Hematopoietic multipotent progenitor cell treated with erythropoietin and hydrocortisone succinate and interleukin-3 and kit ligand, for 17 days (in vitro differentiated cells): Measurements from ENCODE around the gene BRMS1.
A peak's percentile ranks its signal among the peaks of the same experiment; 100 is the strongest.

Experiments used
- DNase-seq: peaks from one replicate; pipeline ENCODE4 v3.0.0-alpha.2; 2015; ENCODE audit warnings: low spot score

BRMS1 gene

DNA sequence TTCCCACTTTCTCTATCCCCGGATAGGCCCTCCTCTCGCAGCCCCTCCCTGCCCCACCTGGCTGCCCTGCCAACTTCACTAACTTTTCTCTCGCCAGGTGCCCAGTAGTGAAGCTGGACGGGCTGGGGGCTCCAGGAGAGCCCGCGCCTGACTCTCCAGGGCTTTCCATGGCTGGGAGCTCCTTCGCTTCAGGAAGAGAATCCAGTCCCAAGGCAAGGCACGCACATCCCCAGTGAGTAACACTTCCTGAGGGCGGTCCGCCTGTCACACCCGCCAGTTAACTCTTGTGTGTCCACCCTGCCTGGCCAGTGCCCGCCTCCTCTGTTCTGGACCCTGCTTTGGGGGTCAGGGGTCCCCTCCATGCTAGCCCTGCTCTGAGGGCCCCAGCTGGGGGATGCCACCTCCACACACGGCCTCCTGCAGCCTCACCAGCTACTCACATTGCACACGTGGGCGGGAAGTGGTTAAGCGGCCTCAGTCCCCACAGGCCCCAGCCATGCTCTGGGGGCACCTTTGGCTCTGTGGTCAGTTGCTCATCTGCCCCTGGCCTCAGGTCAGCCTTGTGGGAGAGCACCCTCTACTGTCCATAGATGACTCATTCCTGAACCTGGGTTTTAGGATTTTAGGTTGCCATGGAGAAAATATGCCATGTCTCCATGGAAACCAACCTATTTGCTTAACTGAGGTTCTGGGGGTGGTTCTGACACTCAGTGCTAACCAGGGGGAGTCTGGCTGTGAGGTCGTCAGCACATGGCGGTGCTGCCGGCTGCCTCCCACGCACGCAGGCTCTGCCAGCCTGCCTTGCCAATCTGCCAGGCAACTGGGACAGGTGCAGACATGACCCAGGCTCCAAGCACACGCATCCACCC lies 8.4 kb downstream of the BRMS1 start, which contains the start of gene RIN1:
TSS of gene RIN1 (minus strand) at position 201 of the 869 bp plus-strand sequence. CDS start at position 169, 32 bp downstream.
- no peak for DNase-seq

DNA sequence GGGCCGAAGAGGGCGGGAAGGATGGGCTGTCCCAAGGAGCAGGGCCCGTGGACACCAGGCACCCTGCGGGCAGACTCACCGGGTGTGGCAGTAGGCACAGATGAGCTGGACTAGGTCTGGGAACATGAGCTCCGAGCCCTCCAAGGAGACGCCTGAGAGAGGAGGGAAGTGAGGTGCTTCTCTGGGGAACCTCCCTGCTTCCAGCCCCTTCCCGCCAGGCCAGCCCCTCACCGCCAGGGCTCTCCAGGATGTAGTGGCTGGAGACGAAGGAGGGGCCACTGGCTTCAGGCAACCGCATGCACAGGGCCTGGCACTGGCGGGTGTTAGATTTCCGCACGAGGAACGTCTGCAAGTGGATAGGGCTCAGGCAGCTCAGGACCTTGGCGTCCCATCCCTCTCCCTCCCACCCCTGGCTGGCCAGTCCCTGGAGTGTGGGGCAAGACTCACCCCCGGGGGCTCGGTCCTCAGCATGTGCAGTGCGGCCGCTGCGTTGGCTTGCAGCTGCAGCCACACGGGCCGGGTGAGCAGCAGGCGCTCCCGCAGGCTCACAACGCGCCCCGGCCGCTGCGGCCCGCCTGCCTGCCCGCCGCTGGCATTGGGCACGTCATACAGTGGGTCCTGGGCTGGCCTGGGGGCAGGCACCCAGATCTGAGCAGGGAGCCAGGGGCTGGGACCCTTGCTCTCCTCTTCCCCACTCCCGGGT lies 9.2 kb downstream of the BRMS1 start:
- no peak for DNase-seq

DNA sequence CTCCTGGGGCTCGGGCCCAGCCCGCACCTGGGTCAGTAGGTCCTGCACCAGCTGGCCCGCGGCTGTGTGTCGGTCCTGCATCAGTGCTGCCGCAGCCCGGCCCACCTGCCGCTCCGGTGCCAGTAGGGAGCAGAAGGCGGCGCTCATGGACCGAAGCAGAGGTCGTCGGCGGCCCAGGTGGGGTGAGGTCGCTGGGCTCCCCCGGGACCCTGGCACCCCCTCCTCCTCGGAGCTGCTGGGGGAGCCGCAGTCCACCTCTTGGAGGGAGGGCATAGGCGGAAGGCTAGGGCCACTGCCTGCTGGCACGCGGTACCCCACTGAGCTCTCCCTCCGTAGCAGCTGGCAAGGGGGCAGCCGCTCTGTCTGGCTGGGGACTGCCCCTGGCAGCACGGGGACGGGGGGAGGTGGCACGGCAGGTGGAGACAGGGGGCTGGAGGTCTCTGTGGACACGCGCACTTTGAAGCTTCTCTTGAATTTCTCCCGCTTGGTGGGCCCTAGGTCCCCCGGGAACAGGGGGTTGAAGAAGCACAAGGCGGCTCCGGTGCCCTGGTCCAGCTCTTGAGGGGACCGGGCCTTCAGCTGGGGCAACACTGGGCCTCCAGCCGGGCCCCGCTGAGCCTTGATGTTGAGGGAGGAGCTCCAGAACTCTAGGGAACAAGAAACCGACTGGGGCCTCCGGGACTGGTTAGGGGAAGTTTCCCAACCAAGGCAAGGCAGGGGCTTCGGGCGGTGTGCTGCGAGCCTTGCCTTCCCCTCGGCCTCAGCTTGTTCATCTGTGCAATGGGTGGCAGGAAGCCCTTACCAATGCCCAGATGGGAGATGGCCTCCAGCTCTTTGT lies 10.1 kb downstream of the BRMS1 start:
- DNase-seq: no peak

DNA sequence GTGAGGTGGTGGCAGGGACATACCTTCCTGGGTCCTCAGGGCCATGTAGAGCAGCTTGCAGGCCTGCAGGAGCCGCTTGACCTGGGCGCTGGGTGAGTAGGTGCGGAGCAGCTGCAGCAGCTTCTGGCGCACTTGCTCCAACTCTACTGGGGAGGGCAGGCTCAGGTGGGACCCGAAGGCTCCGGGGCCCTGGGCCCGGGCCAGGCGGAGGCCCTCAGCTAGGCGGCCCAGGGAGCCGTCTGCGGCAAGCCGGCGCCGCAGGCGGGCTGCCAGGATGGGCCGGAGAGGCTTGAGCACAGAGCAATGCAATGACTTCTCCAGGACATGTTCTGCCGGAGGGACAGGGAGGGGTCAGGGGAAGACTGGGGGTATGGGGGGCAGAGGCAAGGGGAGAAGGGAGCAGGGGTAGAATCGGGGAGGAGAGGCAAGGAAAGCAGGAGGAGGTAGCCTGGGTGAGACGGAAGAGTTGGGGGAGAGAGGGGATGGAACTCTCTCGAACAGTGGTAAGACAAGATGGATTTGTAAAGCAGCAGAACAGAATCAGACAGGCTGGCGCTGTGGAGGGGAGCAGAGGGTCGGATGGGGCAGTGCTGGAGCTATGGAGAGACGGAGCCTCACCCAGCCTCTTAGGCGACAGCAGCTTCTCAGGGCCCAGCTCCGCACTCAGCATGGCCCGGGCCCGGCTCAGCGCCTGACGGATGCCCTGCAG lies 10.9 kb downstream of the BRMS1 start:
- DNase-seq: no peak

- DNase-seq: no peak
Observed at GRCh38 chr11:66333220-66333877, 11.6 kb downstream of the BRMS1 start.

DNA sequence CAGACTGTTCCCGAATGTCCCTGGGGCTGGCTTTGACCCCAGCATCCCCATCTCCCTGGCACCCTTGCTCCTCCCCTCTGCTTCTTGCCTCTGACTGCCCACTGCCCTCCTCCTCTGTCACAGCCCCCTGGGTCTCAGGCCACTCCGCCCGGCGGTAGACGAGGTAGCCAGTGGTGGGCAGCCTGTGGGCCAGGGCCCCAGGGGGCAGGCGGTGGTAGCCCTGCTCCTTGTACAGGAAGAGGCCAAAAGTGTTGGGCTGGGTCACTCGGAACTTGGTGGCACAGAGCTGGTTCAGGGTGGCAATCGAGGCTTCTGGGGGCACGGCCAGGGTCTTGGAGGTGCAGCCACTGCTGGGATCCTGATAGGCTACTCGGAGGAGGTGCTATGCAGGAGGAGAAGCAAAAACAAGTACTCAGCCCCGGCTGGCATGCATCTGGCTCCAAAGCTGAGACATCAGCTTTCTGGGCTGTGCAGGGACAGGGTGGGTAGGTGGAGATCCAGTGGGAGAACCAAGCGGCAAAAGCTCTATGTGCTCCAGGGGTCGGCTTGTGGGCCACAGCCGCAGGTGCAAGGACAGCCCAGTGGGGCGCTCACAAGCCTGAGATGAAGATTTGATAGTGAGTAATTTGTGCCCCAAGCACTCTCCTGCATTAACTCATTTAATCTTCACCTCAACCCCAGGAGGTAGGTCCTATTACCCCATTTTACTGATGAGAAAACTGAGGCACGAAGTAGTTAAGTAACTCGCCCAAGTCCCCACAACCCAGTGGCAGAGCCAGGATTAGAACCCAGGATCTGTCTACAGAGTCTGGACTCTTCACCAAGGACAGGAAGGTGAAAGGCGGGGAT lies 12.3 kb downstream of the BRMS1 start:
- no peak for DNase-seq

GRCh38 chr11:66331542-66332370 lies 13.1 kb downstream of the BRMS1 start:
- DNase-seq: no peak

GRCh38 chr11:66330931-66331330 lies 14.0 kb downstream of the BRMS1 start:
- no peak for DNase-seq

DNA sequence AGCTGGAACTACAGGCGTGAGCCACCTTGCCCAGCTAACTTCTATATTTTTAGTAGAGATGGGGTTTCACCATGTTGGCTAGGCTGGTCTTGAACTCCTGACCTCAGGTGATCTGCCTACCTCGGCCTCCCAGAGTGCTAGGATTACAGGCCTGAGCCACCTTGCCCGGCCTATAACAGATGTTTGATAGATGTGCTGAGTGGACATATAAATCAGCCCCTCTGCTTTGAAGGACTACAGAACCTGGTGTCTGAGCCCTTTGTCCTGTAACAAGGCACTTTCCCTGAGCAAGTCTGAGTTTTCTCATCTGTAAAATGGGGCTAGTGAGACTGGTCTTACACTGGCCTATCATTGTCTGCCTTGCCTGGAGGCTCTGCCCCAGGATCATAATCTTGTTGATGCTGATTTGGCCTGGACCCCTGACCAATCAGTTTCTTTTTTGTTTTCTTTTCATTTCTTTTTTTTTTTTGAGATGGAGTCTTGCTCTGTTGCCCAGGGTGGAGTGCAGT lies 15.7 kb downstream of the BRMS1 start:
- DNase-seq: no peak

DNA sequence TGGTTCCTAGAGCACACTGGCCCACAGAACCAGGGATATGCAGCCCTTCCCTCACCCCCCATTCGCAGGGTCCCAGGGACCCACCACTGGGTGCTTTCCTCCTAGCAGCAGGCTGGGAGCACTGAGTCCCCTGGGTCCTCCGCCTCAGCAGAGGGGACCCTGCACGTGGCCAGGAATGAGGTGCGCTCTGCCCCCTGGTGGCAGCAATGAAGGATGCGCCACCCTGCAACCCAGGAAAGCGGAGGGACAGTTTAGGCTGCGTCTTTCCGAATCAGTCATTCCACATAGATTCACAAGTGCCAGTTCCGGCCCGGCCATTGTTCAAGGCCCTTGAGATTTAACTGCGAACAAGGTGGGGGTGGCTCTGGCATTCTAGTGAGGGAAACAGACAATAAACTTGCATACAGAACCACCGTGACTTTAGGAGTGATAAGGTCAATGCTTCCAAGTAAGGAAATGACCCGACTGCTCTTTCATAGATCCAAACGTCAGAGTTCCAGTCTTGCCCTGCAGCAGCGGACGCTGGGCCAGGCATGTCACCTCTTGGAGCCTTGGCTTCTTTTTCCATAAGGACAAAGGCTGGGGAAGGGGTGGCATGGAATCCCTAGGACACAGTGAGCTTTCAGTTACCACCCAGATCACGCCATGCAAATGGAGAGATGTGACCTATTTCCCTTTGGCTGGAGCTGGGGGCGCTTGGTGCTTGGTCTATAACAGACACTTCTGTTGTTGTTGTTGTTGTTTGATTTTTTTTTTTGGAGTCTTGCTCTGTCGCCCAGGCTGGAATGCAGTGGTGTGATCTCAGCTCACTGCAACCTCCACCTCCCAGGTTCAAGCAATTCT lies 16.4 kb downstream of the BRMS1 start:
- peak; percentile 81 for DNase-seq

DNA sequence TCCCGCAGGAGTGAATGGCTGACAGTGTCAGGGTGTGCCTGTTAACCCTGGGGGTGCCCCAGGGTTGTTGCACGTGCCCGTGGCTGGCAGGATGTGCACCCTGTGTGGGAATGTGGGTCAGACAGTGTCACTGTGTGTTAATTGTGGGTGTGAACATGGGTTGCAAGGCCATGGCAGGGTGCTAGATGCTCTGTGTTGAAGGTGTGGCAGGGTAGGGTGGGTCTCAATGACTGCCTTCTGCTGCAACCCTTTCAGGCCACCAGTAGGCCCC lies 16.9 kb downstream of the BRMS1 start:
- no peak for DNase-seq

DNA sequence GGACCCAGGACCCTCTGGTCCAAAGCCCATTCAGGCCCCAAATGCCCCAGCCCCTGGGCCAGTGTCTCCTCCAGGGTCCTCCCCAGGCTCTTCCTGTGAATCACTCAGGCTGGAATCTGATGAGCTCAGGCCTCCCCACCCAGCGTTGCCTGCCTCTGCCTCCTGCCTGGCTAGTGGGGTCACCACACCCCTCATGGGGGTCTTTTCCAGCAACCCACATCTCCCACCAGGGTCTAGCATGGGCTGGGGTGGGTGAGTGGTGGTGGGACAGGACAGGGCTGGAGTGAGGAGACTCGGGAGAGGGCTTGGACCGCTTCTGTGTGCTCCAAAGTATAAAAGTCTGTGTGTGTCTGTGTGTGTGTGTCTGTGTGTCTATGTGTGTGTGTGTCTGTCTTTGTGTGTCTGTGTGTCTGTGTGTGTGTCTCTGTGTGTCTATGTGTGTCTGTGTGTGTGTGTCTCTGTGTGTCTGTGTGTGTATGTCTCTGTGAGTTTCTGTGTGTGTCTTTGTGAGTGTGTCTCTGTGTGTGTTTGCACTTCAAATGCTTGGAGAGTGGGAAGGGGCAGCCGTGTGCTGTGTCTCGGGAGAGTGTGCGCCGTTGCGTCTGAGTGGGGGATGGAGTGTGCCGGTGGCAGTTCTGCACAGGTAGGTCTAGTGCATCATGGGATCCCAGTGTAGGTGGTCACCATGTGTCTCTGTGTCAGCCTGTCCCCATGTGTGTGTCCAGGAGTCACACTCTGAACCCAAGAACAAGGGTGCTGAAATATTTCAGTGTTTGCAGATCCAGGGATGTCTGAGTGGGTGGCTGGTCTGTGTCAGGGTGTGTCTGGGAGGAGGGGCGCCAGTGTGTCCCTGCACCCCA lies 17.5 kb downstream of the BRMS1 start:
- DNase-seq: no peak

GRCh38 chr11:66326261-66327111 lies 18.4 kb downstream of the BRMS1 start:
- no peak for DNase-seq

DNA sequence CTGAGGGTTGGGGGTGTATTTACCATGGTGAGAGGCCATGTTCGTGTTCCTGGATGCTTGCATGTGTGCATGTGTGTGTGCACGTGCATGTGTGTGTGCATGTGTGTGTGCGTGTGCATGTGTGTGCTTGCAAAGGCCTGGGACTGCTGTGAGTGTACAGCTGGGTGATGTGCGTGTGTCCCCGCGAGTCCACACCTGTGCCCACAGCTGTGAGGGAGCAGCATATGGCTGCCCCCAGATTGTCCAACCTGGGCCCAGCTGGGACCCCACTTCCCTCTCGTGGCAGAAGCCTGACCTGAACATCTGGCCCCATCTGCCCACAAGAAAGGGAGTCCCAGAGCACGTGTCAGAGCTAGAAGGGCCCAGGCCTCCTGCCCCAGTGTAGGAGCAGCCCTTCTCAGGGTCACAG lies 19.6 kb downstream of the BRMS1 start:
- DNase-seq: no peak

GRCh38 chr11:66324664-66325063 lies 20.2 kb downstream of the BRMS1 start:
- no peak for DNase-seq

DNA sequence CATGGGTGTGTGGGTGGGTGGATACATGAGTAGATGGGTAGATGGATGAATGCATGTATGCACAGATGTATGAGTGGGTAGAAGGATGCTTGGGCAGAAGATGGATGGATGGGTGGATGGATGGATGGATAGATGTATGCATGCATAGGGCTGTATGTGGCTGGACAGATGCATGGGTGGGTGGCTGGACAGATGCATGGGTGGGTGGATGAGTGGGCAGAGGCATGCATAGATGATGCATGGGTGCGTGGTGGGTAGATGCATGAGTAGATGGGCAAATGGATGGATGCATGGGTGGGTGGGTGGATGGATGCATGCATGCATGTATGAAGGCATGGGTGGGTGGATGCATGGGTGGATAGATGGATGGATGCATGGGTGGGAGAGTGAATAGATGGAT lies 21.2 kb downstream of the BRMS1 start:
- DNase-seq: no peak
